ENCODE data around the gene MBD5.

DNA sequence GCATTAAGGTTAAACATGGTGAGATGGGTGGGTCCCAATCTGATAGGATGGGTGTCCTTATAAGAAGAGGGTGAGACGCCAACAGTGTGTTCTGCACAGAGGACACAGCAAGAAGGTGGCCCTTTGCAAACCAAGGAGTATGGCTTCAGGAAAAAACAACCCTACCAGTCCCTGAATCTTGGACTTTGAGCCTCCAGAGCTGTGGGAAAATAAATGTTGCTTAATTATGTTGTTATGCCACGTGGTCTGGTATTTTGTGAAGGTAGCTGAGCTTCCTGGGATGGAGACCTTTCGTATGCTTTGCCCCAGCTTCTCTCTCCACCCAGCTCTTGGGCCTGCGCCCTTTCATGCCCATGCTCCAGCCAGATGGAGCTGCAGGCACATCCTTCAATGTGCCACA is 509.5 kb downstream of the MBD5 start:
- TF ChIP-seq NRF1 (IDR thresholded peaks at IDR 0.05; ENCODE audit: low read depth, low read length) (no peak), EP300 (IDR thresholded peaks at IDR 0.05; ENCODE audit: borderline replicate concordance in 1 of 2, low read depth in 1 of 2, low read length in 1 of 2) (no peak), POLR2AphosphoS5 (IDR thresholded peaks at IDR 0.05; ENCODE audit: low read depth, low read length) (no peak)

Measured in SK-N-SH (cell line).